GM19467 (cell line): Measurements from ENCODE around the gene GLI2.

ENCODE experiments used
- ATAC-seq: cut with Tn5 transposase; IDR thresholded peaks from one replicate; pipeline ENCODE4 v1.9.1; 2021; ENCODE audit warnings: mild to moderate bottlenecking, moderate library complexity; ENCODE audit not compliant: unreplicated experiment

GLI2 gene

GRCh38 chr2:120712180-120712681 is 23.4 kb upstream of the GLI2 start:
- no peak for ATAC-seq

- no peak for ATAC-seq
Observed at GRCh38 chr2:120715353-120715752, 20.3 kb upstream of the GLI2 start.

DNA sequence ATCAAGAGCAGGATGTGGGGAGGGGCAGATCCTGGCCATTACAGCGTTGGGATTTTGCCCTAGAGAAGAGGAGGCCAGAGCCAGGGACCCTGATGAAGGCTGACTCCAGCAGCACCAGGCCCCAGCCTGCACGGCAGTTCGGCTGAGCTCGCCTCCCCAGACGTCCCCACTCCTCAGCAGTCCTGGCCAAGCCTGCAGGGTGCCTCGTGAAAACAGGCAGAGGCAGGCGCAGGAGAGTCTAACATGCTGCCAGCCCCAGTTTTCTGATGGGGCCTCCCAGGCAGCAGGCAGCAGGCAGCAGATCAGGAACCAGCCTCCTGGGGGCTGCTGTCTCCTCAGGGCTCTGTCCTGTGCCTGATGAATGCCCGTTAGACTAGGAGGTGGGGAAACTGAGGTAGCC is 19.7 kb upstream of the GLI2 start:
- no peak for ATAC-seq

DNA sequence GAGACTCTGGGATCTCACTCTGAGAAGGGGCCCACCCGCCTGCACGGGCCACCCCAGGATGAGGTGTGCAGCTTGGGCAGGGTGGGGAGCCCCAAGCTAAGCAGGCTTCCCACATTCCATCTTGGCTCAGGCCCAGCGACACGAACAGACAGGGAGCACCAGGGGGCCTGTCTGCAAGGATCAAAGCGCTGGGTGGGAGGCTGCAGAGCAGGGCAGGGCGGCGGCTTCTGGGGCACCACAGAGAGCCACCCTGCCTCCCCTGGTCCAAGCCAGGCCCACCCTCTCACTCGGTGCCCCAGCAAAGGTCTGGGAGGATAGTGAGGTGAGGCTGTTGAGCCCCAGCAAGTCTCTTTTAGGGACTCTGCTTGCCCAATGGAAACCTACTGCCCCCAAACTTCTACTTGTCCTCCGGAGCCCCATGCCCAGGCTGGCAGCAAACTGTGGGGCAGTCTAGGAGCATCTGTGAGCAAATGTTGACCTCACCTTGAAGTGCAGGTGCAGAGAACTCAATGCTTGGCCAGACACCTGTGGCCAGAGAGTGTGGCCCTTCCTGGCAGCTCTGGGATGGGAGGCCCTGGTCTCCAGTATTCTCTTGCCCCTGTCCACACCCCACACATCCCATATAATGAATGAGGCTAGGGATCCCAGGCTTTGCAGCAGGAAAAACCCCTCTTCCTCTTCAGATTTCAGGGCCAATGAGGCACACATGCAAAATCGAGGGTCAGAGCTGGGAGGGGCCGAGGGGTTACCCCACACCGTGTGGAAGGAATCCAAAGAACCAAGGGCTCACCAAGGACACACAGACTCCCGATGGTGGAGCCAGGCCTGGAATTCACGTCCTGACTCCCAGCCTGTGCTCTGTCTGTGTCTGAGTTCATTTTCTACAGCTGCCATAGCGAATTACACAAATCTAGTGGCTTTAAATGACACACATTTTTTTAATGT is 18.8 kb upstream of the GLI2 start:
- ATAC-seq: no peak

GRCh38 chr2:120719491-120719890 is 16.2 kb upstream of the GLI2 start:
- ATAC-seq: no peak

- ATAC-seq: no peak
Observed at GRCh38 chr2:120720231-120720630, 15.4 kb upstream of the GLI2 start.

GRCh38 chr2:120720746-120721375 is 14.8 kb upstream of the GLI2 start:
- no peak for ATAC-seq

GRCh38 chr2:120722246-120722567 is 13.5 kb upstream of the GLI2 start:
- ATAC-seq: no peak

DNA sequence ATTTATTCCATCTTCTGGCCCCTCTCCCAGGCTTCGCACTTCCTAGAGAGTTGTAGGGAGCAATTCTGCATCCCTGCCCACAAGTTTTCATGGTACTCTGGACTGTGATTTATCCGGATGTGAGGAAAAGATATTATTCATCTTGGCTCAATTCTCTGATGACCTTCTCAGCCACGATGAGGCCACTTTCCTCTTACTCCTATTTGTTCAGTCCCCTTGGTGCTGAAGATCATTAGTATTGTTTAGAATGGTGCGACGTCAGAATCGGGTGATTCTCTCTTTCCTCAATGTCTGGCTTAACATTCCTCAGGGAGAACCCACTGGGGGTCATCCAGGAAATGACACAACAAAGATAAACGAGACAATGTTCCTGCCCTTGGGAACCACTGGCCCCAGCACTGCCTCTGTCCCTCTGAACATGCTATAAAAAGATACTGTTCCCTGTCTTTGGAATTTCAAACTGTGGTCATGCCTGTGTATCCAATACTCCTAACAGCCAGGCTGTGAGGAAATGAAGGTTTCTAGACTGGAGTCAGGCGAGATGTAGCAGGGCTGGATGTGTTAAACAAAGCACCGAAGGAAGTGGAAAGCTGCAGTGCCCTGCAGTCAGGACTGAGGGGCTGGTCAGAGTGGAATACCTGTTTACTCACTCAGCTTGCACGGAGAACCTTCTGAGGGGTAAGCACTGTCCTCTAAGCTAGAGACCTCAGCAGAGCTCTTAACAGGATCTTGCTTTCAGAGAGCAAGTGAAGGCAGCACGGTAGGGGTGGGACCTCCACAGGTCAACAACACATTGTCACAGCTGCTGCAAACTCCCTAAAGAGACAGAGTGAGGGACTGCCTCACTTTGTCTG is 12.9 kb upstream of the GLI2 start:
- no peak for ATAC-seq

DNA sequence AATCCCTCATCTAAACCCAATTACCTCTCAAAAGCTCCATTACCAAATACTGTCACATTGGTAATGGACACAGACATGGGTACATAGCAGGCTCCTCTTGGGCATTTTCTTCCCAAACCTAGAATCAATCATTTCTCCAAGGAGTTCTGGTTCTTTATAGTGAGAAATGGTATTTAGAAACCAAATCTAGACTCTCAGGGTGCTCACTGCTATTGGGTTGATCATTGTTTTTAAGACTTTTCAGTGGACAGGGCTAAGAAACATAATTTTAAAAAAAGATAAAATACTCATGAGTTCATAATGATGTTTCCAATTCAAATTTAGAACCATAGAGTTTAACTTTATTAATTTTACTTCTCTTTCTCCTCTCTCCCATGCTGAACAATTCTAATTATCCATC is 9.4 kb upstream of the GLI2 start:
- ATAC-seq: no peak

DNA sequence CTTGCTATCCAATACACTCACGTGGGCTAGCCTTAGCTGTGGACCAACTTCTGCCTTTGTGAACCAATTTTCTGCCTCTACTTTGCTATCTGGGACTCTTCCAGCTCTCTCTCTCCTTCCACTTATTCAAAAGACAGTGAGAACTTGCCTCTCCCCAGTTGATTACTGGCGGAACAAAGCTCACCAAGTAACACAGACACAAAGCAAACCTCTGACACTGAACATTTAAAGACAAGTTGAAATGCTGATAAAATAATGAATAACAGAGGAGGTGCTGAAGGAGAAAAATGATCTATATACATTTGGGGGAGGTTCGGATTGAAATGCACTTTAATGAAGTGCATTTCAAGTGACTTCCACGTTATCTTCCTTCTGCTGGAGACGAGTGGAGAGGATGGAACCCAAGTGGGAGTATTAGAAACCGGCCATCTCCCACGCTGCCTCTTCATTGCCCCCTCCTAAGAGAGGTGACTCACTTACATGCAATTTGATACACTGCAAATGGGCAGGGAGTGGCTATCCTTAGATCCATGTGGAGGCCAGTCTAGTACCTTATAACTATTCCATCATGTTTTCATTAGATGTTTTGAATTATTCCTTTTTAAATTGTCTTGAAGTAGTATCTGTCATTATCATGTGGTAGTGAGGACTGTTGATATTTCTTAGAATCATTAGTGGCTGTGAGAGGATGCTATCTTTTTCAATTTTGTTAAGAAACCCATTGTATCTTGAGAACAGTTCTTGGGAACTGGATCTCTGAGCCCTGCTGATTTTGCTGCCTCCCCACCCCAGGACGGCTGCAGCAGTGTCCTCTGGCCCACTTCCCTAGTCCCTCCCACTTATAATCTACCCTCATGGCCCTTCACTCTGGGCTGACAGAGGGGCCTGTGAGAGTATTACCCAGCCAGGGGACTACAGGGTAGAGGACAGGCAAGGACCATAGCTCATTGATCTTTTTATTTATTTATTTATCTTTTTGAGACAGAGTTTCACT is 6.0 kb upstream of the GLI2 start:
- no peak for ATAC-seq

DNA sequence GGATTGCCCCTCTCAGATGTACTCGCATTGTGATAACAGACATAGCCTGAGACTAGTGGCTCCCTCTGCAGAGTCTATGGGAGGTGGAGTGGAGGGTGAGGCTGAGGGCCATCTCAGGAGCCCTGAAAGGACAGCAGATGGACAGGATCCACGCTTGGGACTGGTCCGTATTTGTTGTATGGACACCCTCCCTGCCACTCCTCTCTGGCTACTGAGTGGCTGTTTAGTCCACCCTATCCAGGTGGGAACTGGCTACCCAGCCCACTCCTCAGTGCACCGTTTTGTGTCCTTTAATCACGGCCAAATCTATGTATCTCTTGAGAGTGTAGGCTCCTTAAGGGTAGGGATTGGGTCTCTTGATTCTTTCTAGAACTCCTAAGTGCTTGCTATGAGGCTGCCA is 4.5 kb upstream of the GLI2 start:
- ATAC-seq: no peak

- no peak for ATAC-seq
Observed at GRCh38 chr2:120732506-120733237, 3.0 kb upstream of the GLI2 start.

DNA sequence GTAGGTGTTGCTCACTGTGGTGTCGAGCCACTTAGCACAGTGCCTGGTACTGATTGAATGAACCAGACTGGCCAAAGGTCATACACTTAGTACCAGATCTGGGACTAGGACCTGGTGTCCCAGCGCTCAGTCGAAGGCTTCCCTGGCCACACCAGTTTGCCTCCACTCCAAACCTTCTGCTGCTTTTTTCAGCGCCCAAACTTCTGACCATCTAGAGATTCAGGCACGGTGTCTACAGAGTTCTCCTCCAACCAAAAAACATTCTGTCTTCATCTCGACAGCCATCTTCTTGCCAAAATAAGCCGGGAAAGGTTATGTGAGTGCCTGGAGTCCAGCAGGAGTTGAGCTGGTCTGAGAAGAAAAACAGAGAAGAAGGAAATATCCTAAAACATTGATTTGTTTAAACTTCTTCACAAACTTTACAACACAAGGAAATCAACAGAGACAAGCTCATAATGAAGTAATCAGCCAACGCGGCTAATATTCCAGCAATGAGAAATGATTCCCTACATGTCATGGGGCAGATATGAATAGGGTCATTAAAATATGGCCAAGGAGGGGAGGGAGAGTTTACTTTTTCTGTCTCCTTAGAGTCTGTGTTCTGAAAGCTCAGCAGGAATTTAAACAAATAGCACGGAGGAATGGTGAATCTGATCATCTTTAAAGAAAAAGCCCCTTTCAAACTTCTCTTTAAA is 2.3 kb upstream of the GLI2 start:
- no peak for ATAC-seq

DNA sequence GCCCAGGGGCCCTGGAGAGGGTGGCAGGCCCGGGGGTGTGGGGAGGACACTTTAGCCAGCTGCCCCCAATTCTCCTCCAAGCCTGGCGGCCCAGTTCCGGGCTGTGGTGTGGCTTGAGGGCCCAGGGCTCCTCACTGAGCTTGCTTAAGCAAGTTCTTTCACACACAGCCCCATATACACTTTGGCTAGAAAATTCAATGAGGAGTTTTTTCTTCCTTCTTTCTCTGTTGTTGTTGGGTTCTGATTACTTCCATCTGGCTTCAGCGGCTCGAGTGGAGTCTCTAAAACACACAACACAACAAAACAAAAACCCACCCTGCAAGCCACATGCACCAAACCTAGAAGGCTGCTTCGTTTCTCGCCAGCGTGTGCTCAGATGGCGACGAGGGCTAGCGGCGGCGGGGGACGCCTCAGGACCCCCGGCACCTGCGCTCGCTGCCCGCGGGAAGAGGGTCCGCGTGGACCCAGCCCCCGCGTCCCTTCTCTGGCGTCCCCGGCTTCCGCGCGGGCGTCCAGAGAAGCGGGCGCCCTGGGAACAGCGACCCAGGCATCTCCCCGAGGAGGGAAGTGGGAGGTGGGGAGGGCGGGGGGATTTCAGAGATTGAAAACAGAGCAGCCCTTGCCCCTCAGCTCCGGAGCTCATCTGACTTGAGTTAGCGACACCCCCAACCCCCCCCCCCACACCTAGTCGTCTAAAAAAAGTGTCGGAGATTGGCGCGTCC is 577 bp upstream of the GLI2 start:
- no peak for ATAC-seq

- no peak for ATAC-seq
Observed at GRCh38 chr2:120736202-120736623, 545 bp downstream of the GLI2 start.

- no peak for ATAC-seq
Observed at GRCh38 chr2:120736624-120737339, 1.1 kb downstream of the GLI2 start.
